ENCODE measurements around the gene OR4P4. TPM values are rescaled to one million over a fixed set of nuclear protein-coding genes. Genes with fewer than 3 reads are reported as not detected.

Gene OR4P4
- total and polyA plus RNA-seq, 2 of the 13 experiments (the other 11 are each of a cell fraction or from before 2014, with no cell fraction given) = not detected

DNA sequence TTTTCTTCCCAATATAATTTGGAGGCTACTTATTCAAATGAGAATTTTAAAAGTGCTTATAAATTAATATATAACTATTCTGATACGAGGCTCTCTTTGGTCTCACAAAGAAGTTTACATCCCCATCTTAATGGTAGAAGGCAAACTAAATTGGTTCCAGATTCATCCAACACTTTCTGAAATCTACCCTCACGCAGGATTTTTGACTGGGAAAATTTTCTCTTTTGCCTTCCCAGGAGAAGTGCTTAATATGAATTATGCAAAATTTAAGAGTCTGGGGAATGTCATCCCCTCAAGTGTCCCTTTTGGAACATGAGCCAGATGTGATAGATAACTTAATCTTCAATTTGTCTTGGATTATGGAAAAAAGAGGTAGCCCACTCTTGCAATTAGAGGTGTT is 27.4 kb upstream of the OR4P4 start, which contains the start of gene OR4C11:
Gene OR4C11, minus strand, starts transcription at position 101 of the 400 bp plus-strand sequence. CDS start 3,272 bp downstream, outside the sequence.
- H2AFZ ChIP-seq (ENCODE audit: low read length) = no peak within 1 kb of the TSS
- H3K9me3 ChIP-seq (ENCODE audit: low read length) = peaks cover 27% of the 10 kb centered on the region; the same call in 1 of the 2 replicates
- no peaks in the 10 kb centered on the region for H3K79me2 ChIP-seq (ENCODE audit: insufficient read depth, low read length)
- no peak within 1 kb of the TSS for H3K4me3 ChIP-seq (replicated peaks in 1 of 3; ENCODE audit: insufficient read depth in 1 of 3, low read depth in 2 of 3, low read length in 3 of 3)
- POLR2A ChIA-PET = no interaction called here
- ATAC-seq (no peak), FAIRE-seq (no peak), DNase-seq (ENCODE audit: low spot score) (no peak)
- H3K36me3 ChIP-seq (replicated peaks in 1 of 2; ENCODE audit: control insufficient read depth in 1 of 2, insufficient read depth in 2 of 2, low read length in 2 of 2) = no peaks in the 10 kb centered on the region
- no peak within 1 kb of the TSS for H3K4me2 ChIP-seq (ENCODE audit: low read depth, low read length)
- H3K4me1 ChIP-seq (ENCODE audit: insufficient read depth, low read length) = no peaks in the 10 kb centered on the region
- intact Hi-C loops (cut with micrococcal nuclease; ENCODE audit: unreplicated experiment) = no loop called here
- no TSS peak for BruUV-seq (replicated peaks)
- CTCF ChIA-PET (ENCODE audit: low intra/inter-chr PET ratio, low total read pairs) = no interaction called here
- no peak within 1 kb of the TSS for H3K9ac ChIP-seq (ENCODE audit: insufficient read depth, low read depth, low read length)
- TF ChIP-seq ZNF160 (CRISPR knock-in tag; IDR thresholded peaks at IDR 0.05) (no peak), AKAP8 (CRISPR knock-in tag; IDR thresholded peaks at IDR 0.05) (no peak), BCL3 (CRISPR knock-in tag; IDR thresholded peaks at IDR 0.05) (no peak), ZMAT3 (CRISPR knock-in tag; conservative IDR thresholded peaks at IDR 0.05) (no peak), ZNF331 (CRISPR knock-in tag; IDR thresholded peaks at IDR 0.05) (no peak), ZBTB7A (CRISPR knock-in tag; IDR thresholded peaks at IDR 0.05) (no peak), PLSCR1 (CRISPR knock-in tag; IDR thresholded peaks at IDR 0.05; ENCODE audit: borderline replicate concordance) (no peak), ZNF800 (CRISPR knock-in tag; IDR thresholded peaks at IDR 0.05) (no peak), ZNF670 (CRISPR knock-in tag; IDR thresholded peaks at IDR 0.05; ENCODE audit: borderline replicate concordance) (no peak), ZNF792 (CRISPR knock-in tag; IDR thresholded peaks at IDR 0.05) (no peak), CREBL2 (CRISPR knock-in tag; IDR thresholded peaks at IDR 0.05; ENCODE audit: borderline replicate concordance) (no peak), NRL (CRISPR knock-in tag; IDR thresholded peaks at IDR 0.05; ENCODE audit: borderline replicate concordance) (no peak), SNAI1 (CRISPR knock-in tag; IDR thresholded peaks at IDR 0.05; ENCODE audit: borderline replicate concordance) (no peak), ZNF530 (CRISPR knock-in tag; IDR thresholded peaks at IDR 0.05; ENCODE audit: low read depth) (no peak)
- 0% methylated on average over 2 of the region's 2 CpGs for WGBS (ENCODE audit: low lambda C conversion rate)
- no peaks in the 10 kb centered on the region for H3K27me3 ChIP-seq (ENCODE audit: control insufficient read depth in 1 of 2, insufficient read depth in 2 of 2, low read length in 2 of 2)
- H4K20me1 ChIP-seq (ENCODE audit: insufficient read depth, low read length) = no peaks in the 10 kb centered on the region
- in situ Hi-C loops (cut with HindIII; ENCODE audit: extremely low pct_ligation_motif_present, low pct_unique_long_range_greater_than_20kb) = no loop called here
- H3K27ac ChIP-seq (ENCODE audit: extremely low read length, insufficient read depth, low read length) = no peak within 1 kb of the TSS

Measured in HepG2 (cell line).